AG08396 (cell line): ENCODE data around the gene RMND5A.

ENCODE experiments used
- DNase-seq: peaks from one replicate; pipeline ENCODE4 v3.0.0; 2012; ENCODE audit warnings: low spot score, mixed read lengths

Gene RMND5A

GRCh38 chr2:86791573-86791972 lies 71.5 kb downstream of the RMND5A start:
- DNase-seq, result no peak

- no peak for DNase-seq
Measured at GRCh38 chr2:86793752-86794151, 73.7 kb downstream of the RMND5A start.

- no peak for DNase-seq
Measured at GRCh38 chr2:86794861-86795260, 74.8 kb downstream of the RMND5A start.

- DNase-seq, result no peak
Measured at GRCh38 chr2:86800856-86801567, 80.9 kb downstream of the RMND5A start.

- DNase-seq, result no peak
Measured at GRCh38 chr2:86806059-86806857, 86.2 kb downstream of the RMND5A start.

- no peak for DNase-seq
Measured at GRCh38 chr2:86807133-86807467, 87.0 kb downstream of the RMND5A start.

GRCh38 chr2:86807468-86808275 lies 87.6 kb downstream of the RMND5A start:
- DNase-seq, result no peak

- DNase-seq, result peak; percentile 95
Measured at GRCh38 chr2:86808315-86809161, 88.4 kb downstream of the RMND5A start.

- DNase-seq, result no peak
Measured at GRCh38 chr2:86809481-86810121, 89.5 kb downstream of the RMND5A start.

GRCh38 chr2:86815611-86816010 lies 95.5 kb downstream of the RMND5A start:
- DNase-seq, result no peak

GRCh38 chr2:86818114-86818801 lies 98.2 kb downstream of the RMND5A start:
- DNase-seq, result no peak

GRCh38 chr2:86818957-86819356 lies 98.9 kb downstream of the RMND5A start:
- no peak for DNase-seq

GRCh38 chr2:86821306-86821705 lies 101.2 kb downstream of the RMND5A start:
- no peak for DNase-seq

GRCh38 chr2:86821842-86822241 lies 101.8 kb downstream of the RMND5A start:
- DNase-seq, result no peak

- no peak for DNase-seq
Measured at GRCh38 chr2:86822668-86823345, 102.7 kb downstream of the RMND5A start.

- no peak for DNase-seq
Measured at GRCh38 chr2:86825036-86825692, 105.1 kb downstream of the RMND5A start.

GRCh38 chr2:86825693-86826381 lies 105.7 kb downstream of the RMND5A start:
- DNase-seq, result no peak

GRCh38 chr2:86826951-86827350 lies 106.9 kb downstream of the RMND5A start:
- no peak for DNase-seq
